NCI-H146 (cell line): ENCODE data around the gene PRRC2C.
A peak's percentile ranks its signal among the peaks of the same experiment; 100 is the strongest.
"Not testable (repeated sequence)": the region's sequence is repeated elsewhere in the genome, so short reads cannot be mapped to it uniquely, and the experiment has no call there.

ENCODE experiments used
- DNase-seq: peaks from one replicate; lab custom pipeline; 2025; lab: John Stamatoyannopoulos, UW

The PRRC2C gene

DNA sequence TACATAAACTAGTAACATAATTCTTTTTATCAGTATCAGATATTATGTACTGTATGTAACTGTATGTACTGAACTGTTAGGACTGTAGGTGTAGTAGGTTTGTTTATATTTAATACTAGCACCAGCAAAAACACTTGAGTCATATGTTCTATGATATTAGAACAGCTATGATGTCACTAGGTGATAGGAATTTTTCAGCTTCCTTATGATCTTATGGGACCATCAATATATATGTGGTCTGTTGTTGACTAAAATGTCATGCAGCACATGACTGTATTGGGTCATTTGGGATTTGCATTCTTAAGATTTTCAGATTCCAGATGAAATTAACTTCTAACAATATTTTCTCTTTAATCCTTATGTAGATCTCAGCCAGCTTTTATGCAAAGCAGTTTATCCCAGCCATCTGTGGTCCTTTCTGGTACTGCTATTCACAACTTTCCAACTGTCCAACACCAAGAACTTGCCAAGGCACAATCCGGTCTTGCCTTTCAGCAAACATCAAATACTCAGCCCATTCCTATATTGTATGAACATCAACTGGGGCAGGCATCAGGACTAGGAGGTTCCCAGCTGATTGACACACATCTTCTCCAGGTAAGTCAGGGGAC, 98.4 kb downstream of the PRRC2C start:
- DNase-seq: no peak

DNA sequence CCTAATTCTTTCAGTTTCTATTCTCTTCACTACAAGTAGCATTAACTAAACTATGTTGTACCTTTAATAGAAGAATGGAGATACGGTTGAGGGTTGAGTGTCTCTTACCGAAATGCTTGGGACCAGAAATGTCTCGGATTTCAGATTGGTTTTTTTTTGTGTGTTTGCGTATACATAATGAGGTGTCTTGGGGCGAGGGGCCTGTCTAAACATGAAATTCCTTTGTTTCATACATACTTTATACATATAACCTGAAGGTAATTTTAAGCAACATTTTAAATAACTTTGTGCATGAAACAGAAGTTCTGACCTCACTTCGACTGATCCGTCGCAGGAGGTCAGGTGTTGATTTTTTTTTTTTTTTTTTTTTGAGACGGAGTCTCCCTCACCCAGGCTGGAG, 100.4 kb downstream of the PRRC2C start:
- peak; percentile 6 for DNase-seq

DNA sequence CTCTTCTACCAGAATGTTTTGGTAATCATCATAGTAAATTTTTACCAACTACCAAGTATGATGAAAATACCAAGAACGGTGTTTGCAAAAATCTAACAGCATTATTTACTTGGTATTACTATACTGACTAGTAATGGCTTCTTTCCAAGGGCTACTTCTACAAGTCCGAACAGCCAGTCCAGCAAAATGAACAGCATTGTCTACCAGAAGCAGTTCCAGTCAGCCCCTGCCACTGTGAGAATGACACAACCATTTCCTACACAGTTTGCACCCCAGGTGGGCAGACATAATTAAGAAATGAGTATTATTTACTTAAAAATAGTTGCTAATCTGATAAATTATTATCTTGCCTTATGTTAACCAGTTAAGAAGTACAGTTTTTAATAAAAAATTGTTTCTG, 102.9 kb downstream of the PRRC2C start:
- DNase-seq: no peak

DNA sequence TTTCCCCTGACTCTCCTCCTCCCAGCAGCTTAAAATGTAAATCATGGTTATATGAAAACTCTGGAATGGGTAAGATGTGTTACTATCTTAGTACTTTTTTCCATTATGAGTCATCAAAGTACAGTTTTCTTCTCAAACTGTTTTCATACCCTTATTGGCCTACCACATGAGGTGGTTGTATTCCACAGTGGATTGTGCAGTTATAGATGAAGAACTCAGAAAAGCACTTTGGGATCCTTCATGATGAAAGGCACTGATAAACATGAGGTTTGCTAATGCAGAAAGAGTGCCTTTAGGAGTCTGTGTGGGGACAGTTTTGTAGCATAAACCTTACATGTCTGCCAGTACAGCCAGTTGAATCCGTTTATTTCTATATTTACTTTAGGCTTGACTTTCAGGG, 104.7 kb downstream of the PRRC2C start:
- DNase-seq: no peak

DNA sequence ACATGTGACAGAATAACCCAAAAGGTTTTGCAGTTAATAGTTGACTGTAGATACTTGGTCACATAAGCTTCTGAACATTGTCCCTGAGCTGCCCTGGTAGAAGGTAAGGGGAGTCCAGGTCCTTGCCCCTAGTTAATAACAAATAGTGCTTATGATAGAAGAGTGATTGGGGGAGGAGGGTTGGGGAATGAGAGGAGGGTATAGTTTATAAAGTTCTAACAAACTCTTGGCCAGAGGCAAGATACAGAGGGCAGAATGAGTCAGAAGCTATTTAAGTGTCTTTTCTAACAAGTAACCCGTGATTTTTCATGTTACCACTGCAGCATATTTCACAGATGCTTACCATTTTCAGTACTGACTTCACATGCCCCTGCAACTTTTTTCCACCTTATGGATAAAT, 110.0 kb downstream of the PRRC2C start:
- DNase-seq: no peak

DNA sequence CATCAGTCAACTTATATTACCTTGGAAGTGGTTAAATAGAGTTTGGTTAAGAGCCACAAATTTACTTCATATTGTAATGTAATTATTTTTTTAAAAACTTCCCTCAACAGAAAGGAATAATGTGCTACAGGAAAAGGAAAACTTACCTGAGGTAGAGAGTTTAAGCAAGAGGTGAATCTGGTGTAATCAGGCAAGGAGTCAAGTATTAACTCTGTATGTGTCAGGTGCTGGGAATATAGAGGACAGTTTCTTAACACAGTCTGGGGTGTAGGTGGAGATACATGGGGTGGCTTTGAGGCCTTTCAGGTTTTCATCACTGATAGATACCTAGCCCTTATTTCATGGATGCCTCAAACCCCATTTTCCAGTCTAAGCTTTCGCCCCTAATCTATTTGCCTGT, 110.8 kb downstream of the PRRC2C start:
- no peak for DNase-seq

DNA sequence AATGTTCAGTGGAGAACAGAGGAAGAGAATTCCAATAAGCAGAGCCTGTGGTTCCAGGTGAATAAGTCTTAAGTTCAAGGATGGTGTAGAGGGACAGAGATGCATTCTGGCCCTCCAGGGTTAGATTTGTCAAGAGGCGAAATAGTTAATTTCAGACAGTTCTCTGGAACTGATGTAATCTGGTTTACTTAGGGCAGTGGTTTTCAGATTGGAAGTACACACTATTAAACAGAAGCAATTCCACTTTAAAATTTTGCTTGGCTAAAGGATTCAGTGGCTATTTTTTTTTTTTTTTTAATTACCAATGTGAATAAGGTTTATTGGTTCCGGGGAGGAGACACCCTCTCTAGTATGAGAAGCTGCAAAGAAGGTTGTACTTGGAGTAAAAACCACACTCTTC, 111.4 kb downstream of the PRRC2C start:
- DNase-seq: no peak

DNA sequence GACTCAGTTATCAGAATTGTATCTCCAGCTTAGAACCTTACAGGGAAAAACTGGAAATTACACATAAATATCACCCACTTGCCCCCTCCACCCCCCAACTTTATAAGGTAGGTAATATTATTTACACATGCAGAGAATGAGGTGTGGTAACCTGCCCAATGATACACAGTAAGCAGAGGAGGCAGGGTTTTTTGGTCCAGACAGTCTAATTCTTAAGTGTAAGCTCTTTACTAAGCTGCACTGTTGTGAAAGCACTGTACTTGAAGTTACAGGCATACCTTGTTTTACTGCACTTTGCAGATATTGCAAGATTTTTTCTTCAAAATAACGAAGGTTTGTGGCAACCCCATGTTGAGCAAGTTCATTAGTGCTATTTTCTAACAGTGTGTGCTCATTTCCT, 111.9 kb downstream of the PRRC2C start:
- no peak for DNase-seq

DNA sequence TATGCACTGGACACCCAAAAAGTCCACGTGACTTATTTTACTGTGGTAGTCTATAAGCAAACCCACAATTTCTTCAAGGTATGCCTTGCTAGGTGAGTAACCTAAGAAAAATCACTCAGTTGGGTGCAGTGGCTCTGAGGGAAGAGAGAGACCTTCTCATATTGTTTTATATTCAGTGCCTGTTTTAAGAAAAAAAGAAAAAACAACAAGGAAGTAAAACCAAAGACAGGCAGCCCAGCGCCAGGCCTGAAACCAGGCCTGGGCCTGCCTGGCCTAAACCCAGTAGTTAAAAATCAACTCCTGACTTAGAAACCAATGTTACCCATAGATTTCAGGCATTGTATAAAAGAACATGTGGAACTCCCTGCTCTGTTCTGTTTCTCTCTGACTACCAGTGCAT, 115.0 kb downstream of the PRRC2C start:
- DNase-seq: not testable (repeated sequence)

DNA sequence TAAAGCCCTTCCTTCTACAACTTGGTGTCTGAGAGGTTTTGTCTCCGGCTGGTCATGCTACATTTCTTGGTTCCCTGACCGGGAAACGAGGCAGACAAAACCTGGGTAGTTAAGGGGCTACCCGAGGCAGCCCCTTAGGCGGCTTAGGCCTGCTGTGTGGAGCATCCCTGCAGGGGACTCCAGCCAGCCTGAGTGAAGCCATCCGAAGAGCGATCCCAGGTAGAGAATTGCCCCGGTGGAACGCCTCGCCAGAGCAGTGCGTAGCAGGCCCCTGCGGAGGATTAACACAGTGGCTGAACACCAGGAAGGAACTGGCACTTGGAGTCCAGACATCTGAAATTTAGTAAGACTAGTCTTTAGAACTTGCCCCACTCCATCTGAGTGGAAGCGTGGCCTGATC, 115.5 kb downstream of the PRRC2C start:
- DNase-seq: no peak

DNA sequence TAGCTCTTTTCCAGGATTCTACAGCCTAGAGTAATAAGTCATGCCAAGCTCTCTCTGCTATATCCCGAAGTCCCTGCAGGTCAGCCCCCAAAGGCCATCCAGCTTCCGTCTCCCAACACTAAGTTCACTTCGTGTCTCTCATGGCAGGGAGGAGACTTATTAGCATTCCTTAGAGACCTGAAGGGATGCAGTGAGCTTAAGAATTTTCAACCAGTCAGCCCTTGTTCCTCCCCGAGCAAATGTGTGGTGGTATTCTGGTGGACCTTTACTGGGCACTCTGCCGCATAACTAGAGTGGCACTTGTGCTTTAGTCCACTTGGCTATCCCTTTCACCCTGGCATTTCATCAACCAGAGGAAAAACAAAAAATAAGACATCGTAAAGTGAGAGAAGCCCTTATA, 117.7 kb downstream of the PRRC2C start:
- DNase-seq: not testable (repeated sequence)

DNA sequence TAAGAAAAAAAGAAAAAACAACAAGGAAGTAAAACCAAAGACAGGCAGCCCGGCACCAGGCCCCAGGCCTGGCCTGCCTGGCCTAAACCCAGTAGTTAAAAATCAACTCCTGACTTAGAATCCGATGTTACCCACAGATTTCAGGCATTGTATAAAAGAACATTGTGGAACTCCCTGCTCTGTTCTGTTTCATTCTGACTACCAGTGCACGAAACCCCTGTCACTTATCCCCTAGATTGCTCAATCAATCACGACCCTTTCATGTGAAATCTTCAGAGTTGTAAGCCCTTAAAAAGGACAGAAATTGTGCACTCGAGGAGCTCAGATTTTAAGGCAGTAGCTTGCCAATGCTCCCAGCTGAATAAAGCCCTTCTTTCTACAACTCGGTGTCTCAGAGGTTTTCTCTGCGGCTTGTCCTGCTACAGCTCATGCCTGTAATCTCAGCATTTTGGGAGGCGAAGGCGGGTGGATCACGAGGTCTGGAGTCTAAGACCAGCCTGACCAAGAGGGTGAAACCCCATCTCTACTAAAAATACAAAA, 121.1 kb downstream of the PRRC2C start:
- DNase-seq: no peak

DNA sequence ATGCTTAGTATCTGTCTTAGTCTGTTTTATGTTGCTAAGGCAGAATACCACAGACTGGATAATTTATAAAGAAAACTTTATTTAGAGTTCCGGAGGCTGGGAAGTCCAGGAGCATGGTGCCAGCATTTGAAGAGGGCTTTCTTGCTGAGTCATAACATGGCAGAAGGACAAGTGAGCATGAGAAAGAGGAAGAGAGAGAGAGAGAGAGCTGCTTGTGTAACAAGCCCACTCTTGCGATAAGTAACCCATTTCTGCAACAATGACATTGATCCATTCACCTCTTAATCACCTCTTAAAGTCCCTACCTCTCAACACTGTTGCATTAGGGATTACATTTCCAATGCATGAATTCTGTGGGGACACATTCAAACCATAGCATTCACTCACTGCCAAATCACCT, 125.1 kb downstream of the PRRC2C start:
- no peak for DNase-seq

DNA sequence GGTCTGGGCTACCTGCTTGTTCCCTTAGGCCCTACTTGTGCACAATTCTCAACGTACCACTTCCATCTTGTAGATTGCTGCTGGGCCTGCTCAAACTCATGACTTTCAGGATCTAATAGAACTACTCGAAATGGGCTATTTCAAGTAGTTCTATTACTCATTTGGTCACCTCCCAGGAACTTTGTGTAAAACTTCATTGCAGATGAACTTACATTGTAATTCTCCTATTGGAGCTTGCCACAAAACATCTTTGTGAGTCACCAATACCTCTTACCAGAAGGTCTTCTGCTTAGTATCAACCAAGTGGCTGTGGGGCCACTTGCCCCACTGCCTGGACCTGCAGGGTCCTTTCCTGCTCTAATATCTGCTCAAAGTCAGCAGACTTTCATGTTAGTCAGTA, 126.0 kb downstream of the PRRC2C start:
- DNase-seq: no peak

DNA sequence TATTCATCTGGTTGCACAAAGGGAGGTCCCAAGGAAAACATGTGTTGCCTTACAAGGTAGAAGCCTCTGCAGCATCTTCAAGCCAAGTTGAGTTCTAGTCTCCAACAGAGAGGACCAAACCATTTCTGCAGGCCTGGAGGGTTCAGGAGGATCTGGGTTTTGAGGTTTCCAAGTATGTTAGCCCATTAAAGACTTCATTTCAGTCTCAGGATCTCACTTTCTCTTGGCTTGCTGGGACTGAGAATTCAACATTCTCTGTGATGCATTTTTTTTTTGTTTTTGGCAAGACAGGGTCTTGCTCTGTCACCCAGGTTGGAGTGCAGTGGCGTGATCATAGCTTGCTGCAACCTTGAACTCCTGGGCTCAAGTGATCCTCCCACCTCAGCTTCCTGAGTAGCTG, 128.0 kb downstream of the PRRC2C start:
- no peak for DNase-seq

DNA sequence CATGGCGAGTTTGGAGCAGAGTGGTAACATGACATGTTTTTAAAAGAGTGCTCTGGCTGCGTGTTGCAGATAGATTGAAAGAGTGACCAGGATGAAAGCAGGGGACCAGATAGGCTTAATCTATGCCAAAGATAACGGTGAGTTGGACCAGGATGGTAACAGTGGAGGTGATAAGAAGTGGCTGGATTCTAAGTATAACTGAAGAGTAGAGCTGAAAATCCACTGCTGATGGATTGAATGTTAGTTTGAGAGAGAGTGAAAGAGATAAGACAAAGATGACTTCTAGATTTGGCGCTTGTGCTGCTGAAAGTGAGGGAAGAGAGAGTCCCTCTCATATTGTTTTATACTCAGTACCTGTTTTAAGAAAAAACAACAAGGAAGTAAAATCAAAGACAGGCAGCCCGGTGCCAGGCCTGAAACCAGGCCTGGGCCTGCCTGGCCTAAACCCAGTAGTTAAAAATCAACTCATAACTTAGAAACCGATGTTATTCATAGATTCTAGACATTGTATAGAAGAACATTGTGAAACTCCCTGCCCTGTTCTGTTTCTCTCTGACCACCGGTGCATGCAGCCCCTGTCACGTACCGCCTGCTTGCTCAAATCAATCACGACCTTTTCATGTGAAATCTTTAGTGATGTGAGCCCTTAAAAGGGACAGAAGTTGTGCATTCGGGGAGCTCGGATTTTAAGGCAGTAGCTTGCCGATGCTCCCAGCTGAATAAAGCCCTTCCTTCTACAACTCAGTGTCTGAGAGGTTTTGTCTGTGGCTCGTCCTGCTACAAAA, 130.0 kb downstream of the PRRC2C start:
- not testable (repeated sequence) for DNase-seq

DNA sequence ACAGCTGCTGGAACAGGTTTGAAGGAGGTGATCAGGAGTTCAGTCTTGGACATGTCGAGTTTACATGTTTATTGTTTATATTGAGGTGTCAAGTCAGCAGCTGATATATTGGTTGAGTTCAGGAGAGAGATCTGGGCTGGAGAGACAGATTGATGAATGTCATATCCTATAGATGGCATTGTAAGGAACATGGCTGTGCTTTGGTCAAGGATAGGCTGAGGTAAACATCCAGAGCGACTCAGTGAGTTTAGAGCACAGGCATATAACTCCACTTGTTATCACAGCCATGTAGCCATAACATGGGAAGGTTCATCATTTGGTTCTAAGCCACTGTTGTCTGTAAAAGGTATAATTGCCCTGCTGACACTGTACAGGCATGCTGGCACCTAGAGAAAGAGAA, 131.3 kb downstream of the PRRC2C start:
- DNase-seq: no peak

DNA sequence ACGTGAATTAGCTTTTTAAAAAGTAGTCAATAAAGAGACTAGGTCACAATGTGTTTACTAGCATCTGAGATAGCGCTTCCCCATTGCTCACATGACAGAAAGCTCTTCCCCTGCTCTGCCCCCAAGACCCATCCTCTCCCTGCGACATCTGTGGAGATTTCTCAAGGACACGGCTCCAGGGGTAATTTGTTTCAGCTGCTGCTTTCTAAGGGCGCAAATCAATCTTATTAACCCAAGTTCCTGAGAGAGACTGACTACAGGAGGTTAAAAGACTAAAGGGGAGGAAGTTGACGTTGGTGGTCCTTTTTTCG, 136.8 kb downstream of the PRRC2C start, which contains the start of gene MYOCOS:
Gene MYOCOS (plus strand): TSS at position 92 of the 311 bp plus-strand sequence. CDS start 1,641 bp downstream, outside the sequence.
- no peak for DNase-seq

DNA sequence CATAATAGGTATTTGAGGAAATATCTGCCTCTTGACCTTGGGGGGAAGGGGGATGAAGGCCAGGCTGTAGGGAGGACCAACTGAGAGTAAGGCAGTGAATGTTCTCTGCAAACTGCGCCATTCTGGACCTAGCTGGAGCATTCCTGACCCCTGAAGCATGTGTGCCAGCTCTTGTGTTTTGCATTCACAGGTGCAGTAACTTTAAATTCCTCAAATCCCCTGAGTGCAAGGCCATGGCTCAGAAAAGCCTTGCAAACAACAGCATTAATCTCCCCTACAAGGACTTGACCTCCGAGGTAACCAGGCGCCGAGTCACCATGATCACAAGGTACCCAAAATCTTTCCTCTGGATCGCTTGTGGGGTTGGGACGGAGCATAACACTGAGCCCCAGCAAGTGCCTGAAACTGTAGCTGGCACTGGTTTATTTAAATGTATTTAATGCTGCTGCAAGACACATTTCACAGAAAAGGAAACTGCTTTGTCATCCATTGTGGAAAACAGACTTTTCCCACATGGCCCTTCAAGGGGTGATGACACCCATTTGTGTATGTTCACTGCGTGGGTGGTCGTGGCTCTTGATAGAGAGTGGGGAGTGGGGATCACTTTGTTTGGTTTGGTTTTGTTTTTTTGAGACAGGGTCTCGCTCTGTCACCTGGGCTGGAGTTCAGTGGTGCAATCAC, 138.5 kb downstream of the PRRC2C start:
- DNase-seq: no peak

DNA sequence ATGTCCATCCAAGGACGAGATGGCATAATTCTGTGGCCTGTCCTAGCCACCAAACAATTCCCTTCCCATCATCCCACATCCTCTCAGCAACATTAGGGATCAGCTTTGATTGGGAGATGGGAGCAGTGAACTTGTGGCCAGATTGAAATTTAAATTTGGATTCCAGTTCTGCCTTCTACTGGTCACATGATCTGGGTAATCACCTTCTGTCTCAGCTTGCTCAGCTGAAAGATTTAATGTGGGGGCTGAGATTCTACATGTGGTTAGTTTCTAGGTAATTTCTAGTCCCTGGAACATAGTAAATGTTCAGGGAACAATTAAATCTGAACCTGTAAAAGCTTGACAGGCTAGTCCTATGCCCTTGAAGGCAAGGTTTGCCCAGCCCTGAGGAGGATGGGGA, 139.9 kb downstream of the PRRC2C start:
- DNase-seq: no peak

DNA sequence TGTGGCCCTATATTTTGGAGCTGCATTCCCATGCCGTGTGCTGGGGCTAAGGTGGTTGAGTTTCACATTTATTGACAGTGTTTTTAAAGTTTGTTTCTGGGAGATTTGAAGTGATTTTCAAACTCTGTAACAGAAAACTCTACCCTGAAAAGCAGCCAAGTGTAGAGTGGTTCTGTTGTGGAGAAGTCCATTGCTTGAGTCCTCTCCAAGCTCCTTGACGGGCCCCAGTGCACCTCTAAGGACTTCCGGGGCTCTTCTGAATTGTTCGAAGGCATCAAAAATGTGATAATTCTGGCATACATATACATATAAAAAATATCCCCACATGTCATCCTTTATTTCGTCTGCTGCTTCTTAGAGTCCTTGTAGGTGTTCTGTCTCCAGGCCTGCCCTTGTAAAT, 141.7 kb downstream of the PRRC2C start:
- no peak for DNase-seq

DNA sequence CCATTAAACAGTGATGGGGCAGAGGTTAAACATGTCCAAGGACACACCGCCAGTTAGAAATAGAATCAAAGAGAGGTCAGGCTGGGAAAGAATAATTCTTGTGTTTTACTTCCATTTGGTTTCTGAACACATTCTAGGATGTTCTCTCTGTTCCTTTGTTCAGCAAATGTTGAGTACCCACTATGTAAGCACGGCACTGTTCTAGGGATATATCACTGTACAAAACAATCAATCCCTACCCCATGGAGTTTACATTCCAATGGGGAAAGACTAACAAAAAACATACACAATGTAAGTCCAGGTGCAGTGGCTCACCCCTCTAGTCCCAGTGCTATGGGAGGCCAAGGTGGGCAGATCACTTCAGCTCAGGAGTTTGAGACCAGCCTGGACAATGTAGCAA, 142.9 kb downstream of the PRRC2C start:
- no peak for DNase-seq

DNA sequence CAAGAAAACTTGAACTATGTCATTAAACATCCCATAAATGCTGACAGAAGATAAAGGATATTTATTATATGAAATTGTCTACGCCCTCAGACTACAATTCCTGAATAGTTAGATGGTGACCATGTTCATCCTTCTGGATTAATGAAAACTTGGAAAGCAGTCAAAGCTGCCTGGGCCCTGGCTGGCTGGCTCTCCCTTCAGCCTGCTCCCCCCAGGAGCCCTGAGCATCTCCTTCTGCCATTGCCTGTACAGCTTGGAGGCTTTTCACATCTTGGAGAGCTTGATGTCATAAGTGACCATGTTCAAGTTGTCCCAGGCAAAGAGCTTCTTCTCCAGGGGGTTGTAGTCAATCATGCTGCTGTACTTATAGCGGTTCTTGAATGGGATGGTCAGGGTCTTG, 150.3 kb downstream of the PRRC2C start:
- DNase-seq: no peak
